GM19463 (cell line): ENCODE results near the gene RSPH6A.

Experiments
- ATAC-seq: cut with Tn5 transposase; IDR thresholded peaks from one replicate; pipeline ENCODE4 v1.9.1; 2021; ENCODE audit warnings: mild to moderate bottlenecking, moderate library complexity; ENCODE audit not compliant: unreplicated experiment

Gene RSPH6A

GRCh38 chr19:45814851-45815480 is at the start of gene RSPH6A:
TSS of gene RSPH6A (minus strand) at chr19:45815308. CDS start at chr19:45815176, 132 bp downstream.
- no peak for ATAC-seq

GRCh38 chr19:45864629-45865082 is 49.5 kb upstream of the RSPH6A start:
- ATAC-seq, result no peak

- ATAC-seq, result no peak
These were observed 48.9 kb upstream of the RSPH6A start, which contains the start of gene FOXA3 for GRCh38 chr19:45863840-45864628. TSS of gene FOXA3 (plus strand) at chr19:45864326. CDS start at chr19:45864457, 131 bp downstream.

- no peak for ATAC-seq
These were observed 48.3 kb upstream of the RSPH6A start for GRCh38 chr19:45863335-45863839.

- peak; percentile 94 for ATAC-seq
These were observed 47.6 kb upstream of the RSPH6A start, which contains the start of gene SYMPK for GRCh38 chr19:45862564-45863334. TSS of gene SYMPK (minus strand) at chr19:45863147. CDS start at chr19:45854495, 8,652 bp downstream.

GRCh38 chr19:45862271-45862563 is 47.1 kb upstream of the RSPH6A start:
- ATAC-seq, result no peak

- no peak for ATAC-seq
These were observed 45.5 kb upstream of the RSPH6A start for GRCh38 chr19:45860359-45861259.

GRCh38 chr19:45854167-45854778 is 39.2 kb upstream of the RSPH6A start:
- ATAC-seq, result no peak

- ATAC-seq, result no peak
These were observed 37.9 kb upstream of the RSPH6A start for GRCh38 chr19:45852983-45853382.

GRCh38 chr19:45852145-45852750 is 37.1 kb upstream of the RSPH6A start:
- ATAC-seq, result no peak

- ATAC-seq, result no peak
These were observed 33.8 kb upstream of the RSPH6A start for GRCh38 chr19:45848922-45849321.

- no peak for ATAC-seq
These were observed 32.6 kb upstream of the RSPH6A start for GRCh38 chr19:45847663-45848062.

GRCh38 chr19:45842198-45842597 is 27.1 kb upstream of the RSPH6A start:
- no peak for ATAC-seq

GRCh38 chr19:45834970-45835369 is 19.9 kb upstream of the RSPH6A start:
- ATAC-seq, result no peak

- ATAC-seq, result no peak
These were observed 13.8 kb upstream of the RSPH6A start for GRCh38 chr19:45828945-45829344.

- no peak for ATAC-seq
These were observed 13.4 kb upstream of the RSPH6A start for GRCh38 chr19:45828523-45828922.

GRCh38 chr19:45827459-45828093 is 12.5 kb upstream of the RSPH6A start:
- no peak for ATAC-seq

- ATAC-seq, result no peak
These were observed 11.8 kb upstream of the RSPH6A start for GRCh38 chr19:45826934-45827333.
